Kidney epithelial cell (primary cell): ENCODE measurements around the gene HOXD10. TPM values are rescaled to one million over a fixed set of nuclear protein-coding genes. Genes with fewer than 3 reads are reported as not detected.

Source experiments
- DNase-seq: peaks from one replicate; pipeline ENCODE4 v3.0.0-alpha.2; 2010; ENCODE audit warnings: low read depth
- H3K27me3 ChIP-seq: 2 replicates; pipeline ENCODE4 v1.6.0; 2011; ENCODE audit warnings: low read length; ENCODE audit not compliant: control insufficient read depth, insufficient read depth
- H3K36me3 ChIP-seq: 2 replicates; pipeline ENCODE4 v1.5.1; 2011; ENCODE audit warnings: low read length; ENCODE audit not compliant: control insufficient read depth, insufficient read depth
- H3K4me3 ChIP-seq: 2 replicates; pipeline ENCODE4 v1.5.1; 2011; ENCODE audit warnings: low read depth, mild to moderate bottlenecking, control low read depth, low read length
- total RNA-seq: library from RNA; depleted of rRNA; stranded (reverse); fragments of >200 nt; gene quantifications from 2 replicates; pipeline ENCODE4 v1.2.3, GENCODE V29; 2015
- TF ChIP-seq, protein P1 (sequence below): IDR thresholded peaks from 2 replicates; pipeline ENCODE4 v1.5.1; 2011; ENCODE audit warnings: mild to moderate bottlenecking, moderate library complexity, low read length, control low read depth, inconsistent platforms; ENCODE audit not compliant: insufficient read depth, poor library complexity, severe bottlenecking

HOXD10 gene
- total RNA-seq, 1 donor from 2014 or later, result 5.6 TPM

DNA sequence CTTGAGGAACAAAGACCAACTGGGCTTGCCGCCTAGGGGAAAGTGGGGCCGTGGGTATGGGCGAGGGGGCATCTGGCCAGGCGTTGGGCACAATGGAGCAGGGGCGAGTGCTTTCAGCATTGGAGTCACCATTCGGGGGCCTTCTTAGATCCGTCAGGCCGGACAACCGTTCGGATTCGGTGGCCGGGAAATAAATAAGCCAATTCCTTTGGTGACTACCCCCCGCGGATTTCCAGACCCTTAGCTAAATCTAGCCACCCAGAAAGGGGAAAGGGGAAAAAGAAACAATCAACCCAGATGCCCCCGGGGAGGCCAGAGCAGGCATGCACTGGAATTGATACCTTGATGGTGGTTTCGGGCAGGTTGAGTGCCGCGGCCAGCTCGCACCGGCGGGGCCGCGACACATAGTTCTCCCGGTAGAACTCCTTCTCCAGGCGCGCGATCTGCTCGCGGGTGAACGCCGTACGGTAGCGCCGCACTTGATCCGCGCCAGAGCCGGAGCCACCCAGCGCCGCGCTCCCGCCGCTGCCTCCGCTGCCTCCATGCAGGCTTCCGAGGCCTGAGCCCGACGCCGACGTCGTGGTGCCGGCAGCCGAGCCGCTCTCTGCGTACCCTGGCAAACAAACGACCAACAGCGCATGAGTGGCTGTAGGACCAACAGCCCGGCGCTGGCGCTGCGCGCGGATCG, 34.6 kb upstream of the HOXD10 start:
- Histone ChIP-seq H3K27me3 (peaks cover 89% of the 10 kb centered on the region), H3K36me3 (no peaks in the 10 kb centered on the region), H3K4me3 (no peak overlapping the region)
- no peak for DNase-seq
- TF ChIP-seq, protein P1, sequence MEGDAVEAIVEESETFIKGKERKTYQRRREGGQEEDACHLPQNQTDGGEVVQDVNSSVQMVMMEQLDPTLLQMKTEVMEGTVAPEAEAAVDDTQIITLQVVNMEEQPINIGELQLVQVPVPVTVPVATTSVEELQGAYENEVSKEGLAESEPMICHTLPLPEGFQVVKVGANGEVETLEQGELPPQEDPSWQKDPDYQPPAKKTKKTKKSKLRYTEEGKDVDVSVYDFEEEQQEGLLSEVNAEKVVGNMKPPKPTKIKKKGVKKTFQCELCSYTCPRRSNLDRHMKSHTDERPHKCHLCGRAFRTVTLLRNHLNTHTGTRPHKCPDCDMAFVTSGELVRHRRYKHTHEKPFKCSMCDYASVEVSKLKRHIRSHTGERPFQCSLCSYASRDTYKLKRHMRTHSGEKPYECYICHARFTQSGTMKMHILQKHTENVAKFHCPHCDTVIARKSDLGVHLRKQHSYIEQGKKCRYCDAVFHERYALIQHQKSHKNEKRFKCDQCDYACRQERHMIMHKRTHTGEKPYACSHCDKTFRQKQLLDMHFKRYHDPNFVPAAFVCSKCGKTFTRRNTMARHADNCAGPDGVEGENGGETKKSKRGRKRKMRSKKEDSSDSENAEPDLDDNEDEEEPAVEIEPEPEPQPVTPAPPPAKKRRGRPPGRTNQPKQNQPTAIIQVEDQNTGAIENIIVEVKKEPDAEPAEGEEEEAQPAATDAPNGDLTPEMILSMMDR, result no peak

DNA sequence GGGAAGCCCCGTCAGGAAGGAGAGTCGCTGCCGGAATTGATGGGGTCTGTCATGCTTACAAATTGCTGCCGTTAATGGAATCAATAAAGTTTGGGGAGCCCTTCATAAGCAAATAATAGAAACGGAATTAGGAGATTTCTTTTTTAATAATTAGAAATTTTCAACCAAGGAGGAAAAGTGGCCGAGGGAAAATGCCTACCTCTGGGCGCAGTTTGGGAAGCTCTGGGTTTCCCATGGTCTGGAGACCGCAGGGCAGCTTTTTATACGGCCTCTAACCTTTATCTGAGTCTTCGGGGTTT, 34.1 kb upstream of the HOXD10 start:
- no peaks in the 10 kb centered on the region for H3K36me3 ChIP-seq
- DNase-seq, result no peak
- TF ChIP-seq, protein P1, result no peak
- H3K27me3 ChIP-seq, result peaks cover 91% of the 10 kb centered on the region
- H3K4me3 ChIP-seq, result no peak overlapping the region

GRCh38 chr2:176082824-176083751, 33.5 kb upstream of the HOXD10 start:
- Histone ChIP-seq H3K4me3 (no peak overlapping the region), H3K36me3 (no peaks in the 10 kb centered on the region), H3K27me3 (peaks cover 96% of the 10 kb centered on the region)
- no peak for DNase-seq
- TF ChIP-seq, protein P1, result no peak

GRCh38 chr2:176083796-176084261, 32.7 kb upstream of the HOXD10 start, which contains the start of gene EVX2:
EVX2 (minus strand) TSS chr2:176083962; CDS start chr2:176083776, 186 bp downstream.
- Histone ChIP-seq H3K36me3 (no peaks in the 10 kb centered on the region), H3K27me3 (peaks cover 96% of the 10 kb centered on the region)
- TF ChIP-seq, protein P1, result no peak

DNA sequence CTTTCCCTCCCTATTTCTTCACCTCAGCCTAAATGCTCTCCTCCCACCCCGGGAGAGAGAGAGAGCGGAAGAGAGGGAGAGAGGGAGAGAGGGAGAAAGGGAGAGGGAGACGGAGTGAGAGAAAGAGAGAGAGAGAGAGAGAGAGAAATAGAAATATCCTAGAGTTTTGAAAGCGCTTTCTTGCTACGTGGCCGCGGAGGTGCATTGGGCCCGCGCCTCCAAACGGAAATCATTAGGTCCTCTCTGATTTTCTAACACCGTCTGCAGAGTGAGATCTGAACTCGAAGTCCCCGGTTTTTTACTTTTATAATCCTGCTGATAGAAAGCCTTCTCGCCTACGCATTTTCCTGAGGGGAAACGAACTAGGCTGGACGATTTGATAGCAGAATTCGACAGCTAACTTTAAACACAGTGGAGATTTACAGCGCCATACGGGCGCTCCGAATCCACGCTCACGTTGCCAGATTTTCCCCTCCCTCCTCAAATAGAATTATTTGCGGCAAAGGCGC, 31.9 kb upstream of the HOXD10 start:
- H3K4me3 ChIP-seq, result no peak overlapping the region
- TF ChIP-seq, protein P1, result no peak
- DNase-seq, result no peak
- peaks cover 96% of the 10 kb centered on the region for H3K27me3 ChIP-seq
- H3K36me3 ChIP-seq, result no peaks in the 10 kb centered on the region

More at GRCh38 chr2:176083796-176084261, 32.7 kb upstream of the HOXD10 start, which contains the start of gene EVX2:
- H3K4me3 ChIP-seq, result no peak within 1 kb of the TSS
- no peak for DNase-seq
